Measurements from ENCODE around the gene MSI2.
"Not testable (repeated sequence)": the region's sequence is repeated elsewhere in the genome, so short reads cannot be mapped to it uniquely, and the experiment has no call there.

The MSI2 gene

GRCh38 chr17:57606111-57606875, 350.0 kb downstream of the MSI2 start:
- no peak for DNase-seq (ENCODE audit: low read depth in 4 of 4, low spot score in 1 of 4)

- DNase-seq (ENCODE audit: low read depth in 4 of 4, low spot score in 1 of 4), result no peak
These were observed 351.3 kb downstream of the MSI2 start for GRCh38 chr17:57607553-57608120.

GRCh38 chr17:57608369-57609124, 352.2 kb downstream of the MSI2 start:
- no peak for DNase-seq (ENCODE audit: low read depth in 4 of 4, low spot score in 1 of 4)

GRCh38 chr17:57609125-57609877, 353.0 kb downstream of the MSI2 start:
- no peak for DNase-seq (ENCODE audit: low read depth in 4 of 4, low spot score in 1 of 4)

- DNase-seq (ENCODE audit: low read depth in 4 of 4, low spot score in 1 of 4), result no peak
These were observed 353.6 kb downstream of the MSI2 start for GRCh38 chr17:57609878-57610270.

- DNase-seq (ENCODE audit: low read depth in 4 of 4, low spot score in 1 of 4), result no peak
These were observed 356.1 kb downstream of the MSI2 start for GRCh38 chr17:57612202-57613071.

GRCh38 chr17:57614742-57615141, 358.4 kb downstream of the MSI2 start:
- no peak for DNase-seq (ENCODE audit: low read depth in 4 of 4, low spot score in 1 of 4)

GRCh38 chr17:57615836-57616757, 359.8 kb downstream of the MSI2 start:
- DNase-seq (ENCODE audit: low read depth in 4 of 4, low spot score in 1 of 4), result no peak

- DNase-seq (ENCODE audit: low read depth in 4 of 4, low spot score in 1 of 4), result no peak
These were observed 360.9 kb downstream of the MSI2 start for GRCh38 chr17:57617218-57617617.

GRCh38 chr17:57619061-57619937, 363.0 kb downstream of the MSI2 start:
- no peak for DNase-seq (ENCODE audit: low read depth in 4 of 4, low spot score in 1 of 4)

GRCh38 chr17:57620576-57620975, 364.3 kb downstream of the MSI2 start:
- DNase-seq (ENCODE audit: low read depth in 4 of 4, low spot score in 1 of 4), result no peak

- DNase-seq (ENCODE audit: low read depth in 4 of 4, low spot score in 1 of 4), result not testable (repeated sequence)
These were observed 365.5 kb downstream of the MSI2 start for GRCh38 chr17:57621791-57622190.

- DNase-seq (ENCODE audit: low read depth in 4 of 4, low spot score in 1 of 4), result no peak
These were observed 366.0 kb downstream of the MSI2 start for GRCh38 chr17:57622306-57622682.

- DNase-seq (ENCODE audit: low read depth in 4 of 4, low spot score in 1 of 4), result no peak
These were observed 366.5 kb downstream of the MSI2 start for GRCh38 chr17:57622683-57623433.

- DNase-seq (ENCODE audit: low read depth in 4 of 4, low spot score in 1 of 4), result no peak
These were observed 367.3 kb downstream of the MSI2 start for GRCh38 chr17:57623620-57624019.

- no peak for DNase-seq (ENCODE audit: low read depth in 4 of 4, low spot score in 1 of 4)
These were observed 368.1 kb downstream of the MSI2 start for GRCh38 chr17:57624386-57624785.

GRCh38 chr17:57625511-57625910, 369.2 kb downstream of the MSI2 start:
- DNase-seq (ENCODE audit: low read depth in 4 of 4, low spot score in 1 of 4), result no peak

- no peak for DNase-seq (ENCODE audit: low read depth in 4 of 4, low spot score in 1 of 4)
These were observed 369.6 kb downstream of the MSI2 start for GRCh38 chr17:57625957-57626356.
